ENCODE data around the gene TCEAL8.

The TCEAL8 gene

GRCh38 chrX:103212749-103213457 lies 42.1 kb downstream of the TCEAL8 start:
- DNase-seq = no peak

DNA sequence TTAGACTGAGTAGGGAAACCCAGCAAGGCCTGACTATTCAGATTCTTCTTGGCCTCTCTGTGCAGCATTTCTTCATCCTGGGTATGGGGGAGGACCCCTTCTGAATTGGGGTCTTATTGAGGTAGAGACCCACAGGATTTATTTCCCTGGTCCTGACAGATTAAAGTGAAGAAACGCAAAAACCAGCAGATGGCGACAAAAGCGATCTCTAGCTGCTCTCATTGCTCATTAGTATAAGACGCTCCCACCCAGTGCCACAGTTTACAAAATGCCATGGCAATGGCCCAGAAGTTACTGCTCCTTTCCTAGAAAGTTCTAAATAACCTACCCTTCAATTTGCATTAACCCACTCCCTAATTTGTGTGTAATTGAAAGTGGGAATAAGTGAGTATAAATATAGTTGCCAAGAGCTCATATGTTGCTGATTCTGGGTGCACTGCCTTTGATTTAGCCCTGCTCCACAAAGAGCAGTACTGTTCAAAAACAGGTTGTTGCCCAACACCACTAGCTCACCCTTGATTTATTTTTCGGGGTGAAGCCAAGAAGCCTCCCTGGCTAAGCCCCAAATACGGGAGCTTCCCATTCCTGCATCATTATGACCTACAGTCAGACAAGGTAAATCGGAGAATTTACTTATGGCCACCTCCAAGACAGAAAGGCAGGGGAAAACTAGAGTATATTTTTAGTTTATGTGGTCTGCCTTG lies 43.8 kb downstream of the TCEAL8 start:
- DNase-seq = no peak

- DNase-seq = no peak
Observed at GRCh38 chrX:103210056-103210455, 44.9 kb downstream of the TCEAL8 start.
